Measurements from ENCODE around the gene SLC35G2. TPM values are rescaled to one million over a fixed set of nuclear protein-coding genes. Genes with fewer than 3 reads are reported as not detected.

SLC35G2 gene
- polyA plus RNA-seq, 1 donor from 2014 or later, result 6.8 TPM

GRCh38 chr3:136838641-136839555 lies 20.0 kb downstream of the SLC35G2 start:
- Histone ChIP-seq H2AFZ (ENCODE audit: low read depth, low read length) (no peak overlapping the region), H4K20me1 (ENCODE audit: insufficient read depth) (no peaks in the 10 kb centered on the region), H3K9me3 (ENCODE audit: low read length) (no peaks in the 10 kb centered on the region), H3K9me2 (ENCODE audit: insufficient read depth, low read length) (no peaks in the 10 kb centered on the region), H3K4me3 (ENCODE audit: low read length) (no peak overlapping the region), H3K9ac (ENCODE audit: low read length) (no peak overlapping the region), H3F3A (ENCODE audit: insufficient read depth, low read length, poor library complexity, severe bottlenecking) (no peaks in the 10 kb centered on the region), H3K27ac (ENCODE audit: low read length) (no peak overlapping the region), H3K27me3 (ENCODE audit: insufficient read depth, low read depth, low read length) (no peaks in the 10 kb centered on the region), H3K79me2 (replicated peaks; ENCODE audit: insufficient read depth, low read length) (no peaks in the 10 kb centered on the region), H3K36me3 (ENCODE audit: insufficient read depth, low read length) (no peaks in the 10 kb centered on the region), H3K4me2 (ENCODE audit: low read length) (no peak overlapping the region)
- no peak for TF ChIP-seq RAD21 (conservative IDR thresholded peaks at IDR 0.05)
- no peak for TF ChIP-seq CTCF (IDR thresholded peaks at IDR 0.05; ENCODE audit: poor library complexity, severe bottlenecking)
- no peak for TF ChIP-seq EP300 (conservative IDR thresholded peaks at IDR 0.05; ENCODE audit: poor library complexity, severe bottlenecking)
- TF ChIP-seq REST (IDR thresholded peaks at IDR 0.05; ENCODE audit: borderline replicate concordance), result no peak
- no peak for TF ChIP-seq POLR2AphosphoS5 (IDR thresholded peaks at IDR 0.05)
- no peak for TF ChIP-seq SMC3 (conservative IDR thresholded peaks at IDR 0.05; ENCODE audit: poor library complexity)
- no peak for TF ChIP-seq EZH2 (IDR thresholded peaks at IDR 0.05; ENCODE audit: borderline replicate concordance, insufficient read depth, low read length, poor library complexity, severe bottlenecking)
- TF ChIP-seq MXI1 (conservative IDR thresholded peaks at IDR 0.05; ENCODE audit: poor library complexity, severe bottlenecking), result no peak

GRCh38 chr3:136839556-136839931 lies 20.6 kb downstream of the SLC35G2 start:
- Histone ChIP-seq H3K36me3 (ENCODE audit: insufficient read depth, low read length) (no peaks in the 10 kb centered on the region), H3K27ac (ENCODE audit: low read length) (no peak overlapping the region), H3K79me2 (replicated peaks; ENCODE audit: insufficient read depth, low read length) (no peaks in the 10 kb centered on the region), H3K4me3 (ENCODE audit: low read length) (no peak overlapping the region), H3K4me2 (ENCODE audit: low read length) (no peak overlapping the region), H3K27me3 (ENCODE audit: insufficient read depth, low read depth, low read length) (no peaks in the 10 kb centered on the region), H3F3A (ENCODE audit: insufficient read depth, low read length, poor library complexity, severe bottlenecking) (no peaks in the 10 kb centered on the region), H2AFZ (ENCODE audit: low read depth, low read length) (no peak overlapping the region), H3K9me2 (ENCODE audit: insufficient read depth, low read length) (no peaks in the 10 kb centered on the region), H3K9ac (ENCODE audit: low read length) (no peak overlapping the region), H3K9me3 (ENCODE audit: low read length) (no peaks in the 10 kb centered on the region), H4K20me1 (ENCODE audit: insufficient read depth) (no peaks in the 10 kb centered on the region)
- no peak for TF ChIP-seq EP300 (conservative IDR thresholded peaks at IDR 0.05; ENCODE audit: poor library complexity, severe bottlenecking)
- TF ChIP-seq POLR2AphosphoS5 (IDR thresholded peaks at IDR 0.05), result no peak
- no peak for TF ChIP-seq SMC3 (conservative IDR thresholded peaks at IDR 0.05; ENCODE audit: poor library complexity)
- no peak for TF ChIP-seq TAF1 (IDR thresholded peaks at IDR 0.05; ENCODE audit: low read depth)
- TF ChIP-seq EZH2 (IDR thresholded peaks at IDR 0.05; ENCODE audit: borderline replicate concordance, insufficient read depth, low read length, poor library complexity, severe bottlenecking), result no peak
- no peak for TF ChIP-seq MXI1 (conservative IDR thresholded peaks at IDR 0.05; ENCODE audit: poor library complexity, severe bottlenecking)
- no peak for TF ChIP-seq RAD21 (conservative IDR thresholded peaks at IDR 0.05)
- TF ChIP-seq REST (IDR thresholded peaks at IDR 0.05; ENCODE audit: borderline replicate concordance), result no peak
- no peak for TF ChIP-seq CTCF (IDR thresholded peaks at IDR 0.05; ENCODE audit: poor library complexity, severe bottlenecking)

Measured in neural cell (in vitro differentiated cells).